GM21381 (cell line): ENCODE measurements around the gene RBM12.

Experiments
- ATAC-seq: cut with Tn5 transposase; IDR thresholded peaks from one replicate; pipeline ENCODE4 v1.9.1; 2021; ENCODE audit warnings: mild to moderate bottlenecking, moderate library complexity; ENCODE audit not compliant: unreplicated experiment

Gene RBM12

GRCh38 chr20:35660122-35660937 lies 4.4 kb downstream of the RBM12 start:
- ATAC-seq, result no peak

- ATAC-seq, result no peak
These were observed 7.4 kb downstream of the RBM12 start for GRCh38 chr20:35657271-35657670.

GRCh38 chr20:35654415-35654814 lies 10.3 kb downstream of the RBM12 start:
- ATAC-seq, result no peak

GRCh38 chr20:35653893-35654292 lies 10.8 kb downstream of the RBM12 start:
- ATAC-seq, result no peak

DNA sequence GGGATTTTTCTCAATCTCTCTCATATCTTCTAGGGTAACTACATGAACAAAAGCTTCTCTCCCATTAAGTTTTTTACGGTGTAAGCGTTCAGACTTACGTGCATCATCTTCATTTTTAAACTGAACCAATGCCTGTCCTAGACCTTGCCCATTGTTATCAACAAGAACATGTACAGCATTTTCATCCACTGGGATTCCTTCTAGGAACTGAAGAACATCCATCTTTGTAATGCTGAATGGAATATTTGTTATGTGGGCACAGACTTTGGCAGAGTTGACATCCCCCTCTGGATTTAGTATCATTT lies 11.3 kb downstream of the RBM12 start:
- ATAC-seq, result no peak

GRCh38 chr20:35652641-35653429 lies 11.9 kb downstream of the RBM12 start:
- ATAC-seq, result no peak

DNA sequence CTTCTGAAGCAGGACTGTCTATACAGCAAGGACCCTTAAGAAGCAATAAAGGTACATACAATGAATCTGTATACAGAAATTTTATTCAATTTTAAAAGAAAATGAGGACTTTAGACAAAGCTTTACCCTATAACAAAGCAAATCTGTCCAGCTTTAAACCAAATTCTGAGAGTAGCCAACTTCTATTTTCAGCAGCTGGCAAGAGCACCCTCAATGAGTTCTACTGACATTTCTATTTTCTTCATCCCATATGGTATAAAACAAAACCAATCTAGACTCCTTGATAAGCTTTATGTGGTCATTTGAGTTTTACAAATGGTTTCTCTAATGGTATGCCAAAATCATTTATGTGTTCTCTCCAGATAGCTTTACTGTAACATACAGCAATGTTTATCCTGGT lies 12.7 kb downstream of the RBM12 start:
- no peak for ATAC-seq

GRCh38 chr20:35650632-35651031 lies 14.1 kb downstream of the RBM12 start:
- no peak for ATAC-seq

DNA sequence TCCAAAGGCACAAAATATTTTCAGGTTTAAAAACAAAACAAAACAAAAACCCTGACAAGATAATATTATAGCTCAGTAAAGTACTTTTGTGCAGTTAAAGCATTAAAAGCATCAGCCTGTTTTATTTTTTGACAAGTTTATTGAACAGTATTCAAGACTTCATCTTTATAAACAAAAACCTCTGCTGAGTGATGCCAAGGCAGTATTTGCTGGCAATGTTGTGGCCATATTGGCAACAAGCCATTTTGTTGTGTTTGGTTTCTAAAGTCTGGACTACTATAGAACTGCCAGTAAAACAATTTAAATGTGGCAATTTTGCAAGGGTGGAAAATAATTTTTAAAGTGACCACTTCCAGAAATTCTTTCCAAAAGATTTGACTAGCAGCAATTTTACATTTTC lies 15.9 kb downstream of the RBM12 start:
- no peak for ATAC-seq

GRCh38 chr20:35644806-35645205 lies 19.9 kb downstream of the RBM12 start:
- no peak for ATAC-seq

DNA sequence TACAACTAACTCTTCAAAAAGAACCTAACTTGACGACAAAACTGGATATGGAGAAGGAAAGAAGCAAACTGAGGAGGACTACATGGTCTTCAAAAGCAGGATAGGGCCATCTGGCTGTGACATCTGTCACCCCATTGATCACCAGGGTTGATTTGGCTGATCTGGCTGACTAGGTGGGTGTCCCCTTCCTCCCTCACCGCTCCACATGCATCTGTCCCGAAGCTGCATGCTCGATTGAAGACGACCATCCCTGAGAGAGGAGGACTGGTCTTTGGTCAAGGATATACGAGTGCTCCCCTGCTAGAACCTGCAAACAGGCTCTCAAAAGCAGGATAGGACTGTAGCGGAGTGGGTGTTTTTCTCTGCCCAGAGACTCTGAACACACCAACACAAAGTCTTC lies 21.7 kb downstream of the RBM12 start:
- ATAC-seq, result no peak

DNA sequence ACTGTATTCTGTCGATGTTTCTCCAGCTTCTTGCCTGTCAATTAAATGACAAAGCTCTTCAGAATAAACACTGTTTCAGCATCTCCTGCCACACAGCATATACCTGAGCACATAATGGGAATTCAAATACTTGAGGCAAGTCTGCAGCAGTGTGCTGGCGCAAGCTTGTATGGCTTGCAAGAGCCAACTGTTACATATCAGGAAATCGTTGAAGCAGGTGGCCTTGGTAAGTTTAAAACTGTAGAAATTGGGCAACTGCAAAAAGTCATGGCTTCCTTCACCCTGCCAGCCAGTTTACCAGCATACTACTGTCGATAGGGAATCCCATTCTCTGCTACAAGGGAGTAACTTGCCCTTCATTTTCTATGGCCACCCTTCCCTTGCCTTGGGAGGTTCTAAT lies 23.0 kb downstream of the RBM12 start:
- no peak for ATAC-seq

DNA sequence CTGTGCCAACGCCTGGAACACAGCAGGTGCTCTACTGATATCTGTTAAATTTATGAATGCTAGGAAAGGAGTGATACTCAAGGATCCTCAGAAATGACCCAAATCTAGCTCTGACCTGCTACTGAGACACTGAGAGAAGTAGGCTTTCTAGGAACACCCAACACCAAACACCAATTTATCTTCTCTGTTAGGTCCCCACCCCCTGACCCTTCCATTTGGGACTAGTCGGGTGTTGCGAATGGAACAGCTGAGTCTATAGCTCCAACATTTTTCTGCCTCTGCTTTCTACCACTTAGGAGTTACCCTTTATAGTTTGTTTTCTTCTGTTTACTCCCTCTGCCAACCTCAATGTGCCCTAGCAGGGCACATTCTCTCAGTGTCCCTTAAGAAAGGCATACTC lies 24.0 kb downstream of the RBM12 start:
- ATAC-seq, result no peak

DNA sequence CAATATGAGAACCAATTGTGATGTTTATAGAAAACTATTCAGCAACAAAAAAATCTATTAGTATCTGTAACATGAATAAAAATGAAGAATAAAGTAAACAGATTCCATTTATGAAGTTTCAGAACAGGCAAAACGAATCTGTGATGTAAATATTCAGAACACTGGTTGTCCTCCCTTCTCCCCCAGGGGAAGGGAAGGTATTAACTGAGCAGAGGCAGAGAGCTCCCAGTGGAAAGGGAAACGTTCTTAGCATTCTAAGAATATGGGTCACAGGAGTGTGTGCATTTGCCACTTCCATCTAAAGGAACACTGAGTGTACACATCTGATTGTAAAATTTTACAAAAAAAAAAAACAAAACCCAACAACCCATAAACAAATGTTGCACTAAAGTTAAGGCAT lies 25.9 kb downstream of the RBM12 start:
- ATAC-seq, result no peak

GRCh38 chr20:35637276-35637675 lies 27.4 kb downstream of the RBM12 start:
- ATAC-seq, result no peak

DNA sequence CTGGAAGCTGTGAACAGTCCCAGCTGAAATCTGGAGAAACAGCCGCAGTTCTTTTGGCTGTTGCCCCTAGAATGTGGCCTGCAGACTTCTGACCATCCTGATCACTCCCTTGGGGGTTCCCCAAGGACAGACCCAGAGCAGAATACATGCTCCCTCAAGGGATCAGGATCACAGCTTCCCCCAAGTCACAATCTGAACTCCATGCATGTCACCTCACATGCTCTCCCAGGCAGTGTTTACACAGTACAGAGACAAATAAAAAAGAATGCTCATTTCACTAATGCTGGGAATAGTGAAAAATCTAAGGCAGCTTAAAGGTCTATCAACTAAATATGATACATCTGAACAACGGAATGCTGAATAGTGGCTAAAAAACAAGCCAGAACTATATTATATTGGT lies 28.6 kb downstream of the RBM12 start:
- no peak for ATAC-seq

GRCh38 chr20:35635652-35636051 lies 29.0 kb downstream of the RBM12 start:
- no peak for ATAC-seq

DNA sequence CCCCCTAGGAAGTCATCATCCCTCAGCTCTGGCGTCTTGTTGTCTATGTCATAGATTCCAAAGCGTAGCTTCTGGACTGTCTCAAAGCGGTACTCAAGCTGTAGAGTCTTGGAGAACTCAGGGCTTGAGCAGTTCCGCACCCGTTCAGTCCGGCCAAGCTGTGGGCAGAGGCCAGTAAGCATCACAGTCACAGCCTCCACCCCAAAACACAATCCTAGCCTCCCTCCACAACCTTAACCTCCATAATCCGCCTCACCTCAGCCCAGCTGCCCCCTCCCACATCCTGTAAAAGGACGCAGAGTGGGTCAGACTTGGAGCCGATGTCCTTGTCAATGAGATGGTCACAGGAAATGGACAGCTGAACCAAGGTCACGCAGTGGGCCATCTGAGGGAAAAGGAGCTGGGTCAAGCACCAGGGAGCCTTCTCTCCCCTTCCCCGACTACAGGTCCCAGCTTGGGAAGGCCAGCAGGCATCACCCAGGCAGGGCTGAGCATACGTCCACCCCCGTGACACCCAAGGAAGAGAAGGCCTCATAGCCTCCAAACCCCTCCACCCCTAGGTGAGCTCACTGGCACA lies 32.1 kb downstream of the RBM12 start:
- ATAC-seq, result no peak

DNA sequence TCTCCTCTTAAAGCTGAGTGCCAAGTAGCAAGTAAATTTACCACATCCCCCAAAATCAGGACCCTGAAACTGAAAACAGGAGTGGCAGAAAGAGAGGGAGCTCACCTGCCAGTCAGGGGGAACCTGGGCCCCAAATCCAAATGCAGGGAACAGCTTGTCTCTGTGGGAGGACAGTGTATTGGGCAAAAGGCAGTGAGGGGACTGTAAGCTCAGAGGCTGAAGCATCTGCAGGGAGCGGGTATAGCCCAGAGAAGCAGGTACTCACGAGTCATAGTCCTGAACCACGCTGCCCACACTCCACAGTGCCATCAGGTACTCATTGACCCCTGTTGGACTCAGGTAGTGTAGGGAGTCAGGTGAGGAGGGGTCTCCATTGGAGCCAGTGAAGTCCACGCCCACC lies 34.1 kb downstream of the RBM12 start:
- no peak for ATAC-seq

GRCh38 chr20:35629427-35630145 lies 35.1 kb downstream of the RBM12 start:
- no peak for ATAC-seq

- no peak for ATAC-seq
These were observed 37.6 kb downstream of the RBM12 start for GRCh38 chr20:35627121-35627520.
